ENCODE data around the gene HEATR1.
"Not testable (repeated sequence)": the region's sequence is repeated elsewhere in the genome, so short reads cannot be mapped to it uniquely, and the experiment has no call there.

Gene HEATR1

DNA sequence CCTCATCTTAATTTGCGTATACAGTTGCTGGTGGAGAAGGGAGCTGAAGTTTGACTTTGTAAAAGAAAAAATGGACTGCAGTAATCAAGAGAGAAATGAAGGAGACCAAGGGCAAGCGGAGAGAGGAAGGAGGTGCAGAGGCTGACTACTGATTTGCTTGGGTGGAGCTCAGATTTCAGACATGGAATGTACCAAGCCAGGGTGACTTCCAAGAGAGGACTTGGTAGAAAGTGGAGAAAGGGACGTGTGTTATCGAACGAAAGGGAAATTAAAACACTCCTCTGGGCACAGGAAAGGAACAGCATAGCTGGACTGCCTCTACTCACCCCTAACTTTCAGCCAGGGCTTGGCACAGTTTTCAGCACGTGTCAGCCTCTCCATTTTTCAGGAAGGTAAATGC lies 15.1 kb upstream of the HEATR1 start:
- ChIA-PET CTCF (interaction anchor here (0.7 to 1.0 kb wide), 2 partner anchors 14 to 1282 kb away, joined by 4 read pairs; no protein-coding TSS in a partner anchor), POLR2A (interaction anchor here (1.5 kb wide), 1 partner anchor 15 kb away, joined by 9 read pairs; the partner anchor contains the start of gene HEATR1)
- no peak for DNase-seq (ENCODE audit: extremely low spot score)
- TF ChIP-seq, protein P1, sequence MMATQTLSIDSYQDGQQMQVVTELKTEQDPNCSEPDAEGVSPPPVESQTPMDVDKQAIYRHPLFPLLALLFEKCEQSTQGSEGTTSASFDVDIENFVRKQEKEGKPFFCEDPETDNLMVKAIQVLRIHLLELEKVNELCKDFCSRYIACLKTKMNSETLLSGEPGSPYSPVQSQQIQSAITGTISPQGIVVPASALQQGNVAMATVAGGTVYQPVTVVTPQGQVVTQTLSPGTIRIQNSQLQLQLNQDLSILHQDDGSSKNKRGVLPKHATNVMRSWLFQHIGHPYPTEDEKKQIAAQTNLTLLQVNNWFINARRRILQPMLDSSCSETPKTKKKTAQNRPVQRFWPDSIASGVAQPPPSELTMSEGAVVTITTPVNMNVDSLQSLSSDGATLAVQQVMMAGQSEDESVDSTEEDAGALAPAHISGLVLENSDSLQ (IDR thresholded peaks at IDR 0.05), result no peak
- TF ChIP-seq LEF1 (IDR thresholded peaks at IDR 0.05; ENCODE audit: borderline replicate concordance), result no peak

DNA sequence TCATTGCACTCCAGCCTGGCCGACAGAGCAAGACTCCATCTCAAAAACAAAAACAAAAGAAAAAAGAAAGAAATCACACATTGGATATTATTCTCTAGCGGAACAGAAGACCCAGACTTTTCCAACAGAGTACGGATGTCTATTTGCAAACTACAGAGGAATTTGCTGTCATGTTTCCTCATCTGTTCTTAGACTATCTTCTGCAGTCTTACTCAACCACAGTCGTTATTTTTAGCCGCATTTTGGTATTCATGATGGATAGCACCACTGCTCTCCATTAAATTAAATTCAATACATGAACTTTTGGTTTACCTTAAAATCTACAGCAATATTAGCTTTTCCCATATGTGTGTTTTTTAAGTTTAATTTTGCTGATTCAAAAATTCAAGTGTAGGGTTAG lies 14.2 kb upstream of the HEATR1 start:
- ChIA-PET POLR2A (no interaction called here), CTCF (no interaction called here)
- TF ChIP-seq ARNT (IDR thresholded peaks at IDR 0.05), result no peak
- TF ChIP-seq BHLHE40 (IDR thresholded peaks at IDR 0.05; ENCODE audit: borderline replicate concordance), result no peak
- TF ChIP-seq FOXM1 (IDR thresholded peaks at IDR 0.05; ENCODE audit: borderline replicate concordance), result no peak
- TF ChIP-seq HDGF (IDR thresholded peaks at IDR 0.05; ENCODE audit: borderline replicate concordance), result no peak
- TF ChIP-seq LEF1 (IDR thresholded peaks at IDR 0.05; ENCODE audit: borderline replicate concordance), result no peak
- TF ChIP-seq NFRKB (IDR thresholded peaks at IDR 0.05), result no peak
- TF ChIP-seq FOXK2 (IDR thresholded peaks at IDR 0.05), result no peak
- no peak for TF ChIP-seq SP1 (IDR thresholded peaks at IDR 0.05)
- no peak for TF ChIP-seq TARDBP (IDR thresholded peaks at IDR 0.05)
- TF ChIP-seq SUZ12 (IDR thresholded peaks at IDR 0.05), result no peak
- no peak for TF ChIP-seq L3MBTL2 (conservative IDR thresholded peaks at IDR 0.05)
- no peak for TF ChIP-seq ZNF384 (IDR thresholded peaks at IDR 0.05)
- no peak for TF ChIP-seq FOXA1 (IDR thresholded peaks at IDR 0.05)
- TF ChIP-seq, protein P1 (IDR thresholded peaks at IDR 0.05), result no peak
- no peak for DNase-seq (ENCODE audit: extremely low spot score)

DNA sequence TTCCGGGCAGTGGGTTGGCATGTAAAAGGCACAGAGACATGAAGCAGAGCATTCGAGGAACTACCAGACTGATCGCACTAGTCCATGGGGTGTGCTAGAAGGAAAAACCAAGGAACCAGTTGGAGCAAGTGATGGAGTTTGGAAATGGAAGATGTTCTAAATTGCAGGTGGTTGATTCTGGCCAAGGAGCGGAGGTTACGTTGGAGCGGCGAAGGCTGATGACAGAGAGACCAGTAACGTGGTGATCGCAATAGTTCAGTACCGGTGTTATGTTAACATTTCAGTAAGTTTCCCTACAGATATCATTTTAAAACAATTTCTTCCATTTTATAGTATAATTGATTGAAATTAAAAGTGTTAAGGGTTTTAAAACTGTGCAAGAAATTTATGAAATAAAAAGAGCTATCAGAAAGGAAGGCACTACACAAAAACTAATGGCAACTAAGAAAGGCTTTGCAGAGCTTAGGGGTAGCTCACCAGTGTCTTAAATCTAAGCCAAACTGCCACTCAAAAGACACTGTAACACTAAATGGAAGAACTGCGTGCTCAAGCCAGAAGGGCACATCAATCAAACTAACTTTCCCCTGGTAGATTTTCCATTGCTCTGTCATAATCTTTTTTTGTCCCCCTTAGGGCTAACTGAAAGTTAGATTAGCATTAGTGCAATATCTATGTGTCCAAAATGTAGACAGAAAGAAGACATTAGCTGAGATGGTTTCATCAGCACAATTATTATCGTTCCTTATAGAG lies 11.3 kb upstream of the HEATR1 start:
- CTCF ChIA-PET, result no interaction called here
- TF ChIP-seq, protein P1 (IDR thresholded peaks at IDR 0.05), result peak; percentile 57
- TF ChIP-seq ELF4 (IDR thresholded peaks at IDR 0.05), result no peak
- POLR2A ChIA-PET, result interaction anchor here (2.1 kb wide), 1 partner anchor 11 kb away, joined by 13 read pairs; the partner anchor contains the start of gene HEATR1
- DNase-seq (ENCODE audit: extremely low spot score), result no peak

DNA sequence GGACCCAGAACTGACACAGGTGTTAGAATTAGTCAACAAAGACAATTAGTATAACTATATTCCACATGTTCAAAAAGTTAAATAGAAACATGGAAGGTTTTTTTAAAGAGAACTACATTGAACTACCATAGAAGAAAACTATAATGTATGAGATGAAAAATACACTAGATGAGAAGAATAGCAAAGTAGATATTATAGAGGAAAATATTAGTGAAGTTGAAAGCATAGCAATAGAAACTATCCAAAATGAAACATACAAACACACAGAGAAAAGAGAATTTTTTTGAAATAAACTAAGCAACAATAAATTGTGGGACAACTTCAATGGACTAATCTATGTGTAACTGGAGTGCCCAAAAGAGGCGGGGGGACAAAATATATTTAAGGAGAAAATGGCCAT lies 8.0 kb upstream of the HEATR1 start:
- DNase-seq (ENCODE audit: extremely low spot score), result no peak
- CTCF ChIA-PET, result no interaction called here
- POLR2A ChIA-PET, result no interaction called here
- TF ChIP-seq SP1 (IDR thresholded peaks at IDR 0.05) (no peak), FOXA1 (IDR thresholded peaks at IDR 0.05) (no peak)

DNA sequence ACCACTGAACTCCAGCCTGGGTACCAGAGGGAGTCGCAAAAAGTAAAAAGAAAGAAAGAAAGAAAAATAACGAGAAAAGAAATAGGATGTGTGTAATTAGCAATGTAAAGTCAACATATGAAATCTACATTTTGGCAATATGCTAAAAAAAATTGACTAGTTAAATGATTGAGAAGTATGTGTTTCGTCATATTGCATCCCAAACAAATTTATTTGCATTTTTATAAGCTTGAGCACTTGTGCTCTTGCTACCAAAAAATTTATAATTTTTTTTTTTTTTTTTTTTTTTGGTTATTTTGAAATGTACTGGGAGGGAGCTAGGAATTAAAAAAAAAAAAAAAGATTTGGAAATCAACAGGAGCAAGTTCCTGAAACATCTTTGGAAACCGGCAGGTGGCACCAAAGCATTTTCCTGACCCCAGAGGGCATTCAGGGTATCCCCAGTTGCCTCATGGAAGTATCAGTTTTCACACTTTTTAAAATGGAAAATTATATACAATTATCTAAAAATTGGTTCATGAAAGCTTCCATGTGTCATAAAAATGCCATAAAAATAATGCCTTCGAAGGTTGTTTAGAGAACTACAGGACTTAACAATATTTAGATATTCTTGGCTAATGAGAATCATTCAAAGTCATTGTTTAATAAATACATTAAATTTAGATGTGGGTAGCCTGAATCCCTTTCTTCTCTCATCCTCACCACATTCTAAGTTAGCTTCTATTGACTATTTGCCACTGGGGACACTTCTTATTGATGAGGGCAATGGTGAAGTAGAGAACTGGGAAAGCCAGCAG lies 4.8 kb upstream of the HEATR1 start:
- ChIA-PET POLR2A (interaction anchor here (1.0 kb wide), 1 partner anchor 186 kb away, joined by 3 read pairs; the partner anchor contains the start of gene MTR), CTCF (interaction anchor here (0.6 to 1.2 kb wide), 13 partner anchors 9 to 299 kb away, joined by 3 to 5 read pairs (median 3); no protein-coding TSS in a partner anchor)
- TF ChIP-seq SUZ12 (IDR thresholded peaks at IDR 0.05), result no peak
- TF ChIP-seq ZNF384 (IDR thresholded peaks at IDR 0.05), result peak; percentile 96
- peak; percentile 33; the same call in 1 of the 2 replicates for TF ChIP-seq L3MBTL2 (conservative IDR thresholded peaks at IDR 0.05)
- no peak for TF ChIP-seq SP1 (IDR thresholded peaks at IDR 0.05)
- peak; percentile 70 for DNase-seq (ENCODE audit: extremely low spot score)

DNA sequence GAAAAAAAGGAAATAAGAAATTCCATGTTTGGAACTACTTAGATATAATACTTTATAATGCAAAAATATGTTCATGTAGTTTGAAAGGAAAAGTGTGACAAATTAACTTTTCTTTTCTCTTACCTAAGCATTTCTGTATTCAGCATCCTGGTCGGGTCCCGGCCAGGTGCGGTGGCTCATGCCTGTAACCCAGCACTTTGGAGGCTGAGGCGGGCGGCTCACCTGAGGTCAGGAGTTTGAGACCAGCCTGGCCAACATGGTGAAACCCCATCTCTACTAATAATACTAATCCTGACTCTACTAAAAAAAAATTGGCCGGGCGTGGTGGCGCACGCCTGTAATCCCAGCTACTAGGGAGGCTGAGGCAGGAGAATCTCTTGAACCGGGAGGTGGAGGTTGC lies 3.3 kb upstream of the HEATR1 start:
- CTCF ChIA-PET, result not testable (repeated sequence)

More for the DNA sequence above, 3.3 kb upstream of the HEATR1 start:
- POLR2A ChIA-PET, result interaction anchor here (0.6 kb wide), 1 partner anchor 438 kb away, joined by 3 read pairs; no protein-coding TSS in a partner anchor
- DNase-seq (ENCODE audit: extremely low spot score), result not testable (repeated sequence)

Data from HEK293T (cell line).